Lower leg skin (tissue), 3 donors: ENCODE results near the gene PPP2R5A.

Experiments
- CTCF ChIP-seq, 3 donors: fragments of 450-650 bp; IDR thresholded peaks; one replicate each; pipeline ENCODE4 v1.5.1; 2016; ENCODE audit warnings: antibody characterized with exemption in 3 of 3, mild to moderate bottlenecking in 3 of 3, moderate library complexity in 2 of 3
- POLR2A ChIP-seq, 2 donors: fragments of 450-650 bp; IDR thresholded peaks; one replicate each; pipeline ENCODE4 v1.6.1; 2016 to 2017; ENCODE audit warnings: antibody characterized with exemption in 2 of 2, mild to moderate bottlenecking in 1 of 2, moderate library complexity in 1 of 2

GRCh38 chr1:212236664-212237220 is 48.5 kb upstream of the PPP2R5A start:
- no peak for TF ChIP-seq CTCF (IDR thresholded peaks at IDR 0.05)
- TF ChIP-seq POLR2A (IDR thresholded peaks at IDR 0.05) = no peak
